GM10266 (cell line): ENCODE measurements around the gene DDOST.

ENCODE experiments used
- DNase-seq: peaks from one replicate; pipeline ENCODE4 v3.0.0; 2012; ENCODE audit errors: extremely low spot score
- CTCF ChIP-seq: IDR thresholded peaks from 2 replicates; pipeline ENCODE4 v1.5.1; 2012; ENCODE audit warnings: mild to moderate bottlenecking, low read depth; ENCODE audit not compliant: control insufficient read depth, insufficient read depth; ENCODE audit errors: missing control alignments

The DDOST gene

GRCh38 chr1:20616847-20617487, 44.2 kb downstream of the DDOST start:
- TF ChIP-seq CTCF, result no peak

DNA sequence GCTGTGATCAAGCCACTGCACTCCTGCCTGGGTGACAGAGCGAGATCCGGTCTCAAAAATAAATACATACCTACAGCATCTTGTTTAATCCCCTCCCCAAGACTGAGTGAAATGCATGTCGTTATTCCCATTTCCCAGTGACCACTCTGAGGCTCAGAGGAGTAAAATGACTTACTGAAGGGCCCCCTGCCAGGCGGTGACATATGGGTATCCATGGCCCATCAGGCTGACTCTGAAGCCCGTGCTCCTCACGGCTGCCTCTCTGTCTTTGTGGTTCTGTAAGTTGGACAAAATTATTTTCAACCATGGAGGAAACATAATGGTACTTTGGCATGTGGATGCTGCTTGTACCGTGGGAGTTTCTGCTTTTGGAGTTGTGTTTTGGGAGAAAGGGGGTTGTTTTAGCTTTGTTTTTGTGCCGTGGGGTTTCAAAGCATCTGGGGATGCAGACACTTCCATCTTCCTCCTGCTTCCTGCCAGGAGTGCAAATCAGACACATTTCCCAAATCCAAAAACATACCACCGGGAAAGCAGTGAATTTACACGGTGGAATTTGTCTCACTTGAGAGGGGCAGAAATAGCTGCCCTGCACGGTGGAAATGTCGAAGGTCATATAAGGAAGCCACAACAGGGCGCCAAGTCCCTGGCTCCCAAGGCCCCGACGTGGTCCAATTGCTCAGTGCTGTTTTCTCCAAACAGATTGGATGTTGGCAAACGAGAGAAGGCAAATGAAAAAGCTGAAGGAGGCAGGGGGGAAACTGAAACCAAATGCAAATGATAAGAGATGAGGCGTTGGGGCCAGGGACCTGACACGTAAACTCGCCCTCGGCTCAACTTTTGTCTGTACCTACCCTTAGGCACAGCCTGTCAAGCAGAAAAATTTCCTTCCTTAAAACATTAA, 45.0 kb downstream of the DDOST start:
- peak; percentile 62 for DNase-seq
- TF ChIP-seq CTCF, result no peak

More at GRCh38 chr1:20616847-20617487, 44.2 kb downstream of the DDOST start:
- DNase-seq, result no peak

- TF ChIP-seq CTCF, result no peak
- no peak for DNase-seq
These were observed 47.0 kb downstream of the DDOST start for GRCh38 chr1:20614131-20614579.

GRCh38 chr1:20612221-20612746, 48.9 kb downstream of the DDOST start:
- DNase-seq, result no peak
- no peak for TF ChIP-seq CTCF

DNA sequence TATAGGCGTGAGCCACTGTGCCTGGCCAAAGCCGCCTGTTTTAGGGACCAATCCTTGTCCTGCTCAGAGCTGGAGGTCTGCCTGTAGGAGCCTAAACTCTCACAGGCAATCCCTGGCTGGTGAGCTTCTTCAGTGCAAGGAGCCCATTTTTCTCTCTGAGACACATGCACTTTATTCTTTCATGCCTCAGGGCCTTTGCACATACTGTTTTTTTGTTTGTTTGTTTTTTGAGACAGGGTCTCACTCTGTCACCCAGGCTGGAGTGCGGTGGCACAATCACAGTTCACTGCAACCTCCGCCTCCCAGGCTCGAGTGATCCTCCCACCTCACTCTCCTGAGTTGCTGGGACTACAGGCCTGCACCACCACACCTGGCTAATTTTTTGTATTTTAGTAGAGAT, 49.5 kb downstream of the DDOST start:
- no peak for DNase-seq
- no peak for TF ChIP-seq CTCF

DNA sequence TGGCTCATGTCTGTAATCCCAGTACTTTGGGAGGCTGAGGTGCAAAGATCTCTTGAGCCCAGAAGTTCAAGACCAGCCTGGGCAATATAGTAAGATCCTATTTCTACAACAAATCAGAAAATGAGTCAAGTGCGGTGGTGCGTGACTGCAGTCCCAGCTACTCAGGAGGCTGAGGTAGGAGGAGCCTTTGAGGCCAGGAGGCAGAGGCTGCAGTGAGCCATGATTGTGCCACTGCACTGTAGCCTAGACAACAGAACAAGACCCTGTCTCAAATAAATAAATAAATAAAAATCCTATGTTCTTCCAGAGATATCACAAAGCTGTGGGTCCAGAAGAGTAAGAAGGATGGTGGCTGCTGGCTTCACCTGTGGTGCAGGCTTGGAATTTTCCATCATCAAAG, 50.2 kb downstream of the DDOST start:
- DNase-seq, result no peak
- no peak for TF ChIP-seq CTCF
